Neural progenitor cell (in vitro differentiated cells): ENCODE measurements around the gene AOC3. TPM values are rescaled to one million over a fixed set of nuclear protein-coding genes. Genes with fewer than 3 reads are reported as not detected.
"Not testable (repeated sequence)": the region's sequence is repeated elsewhere in the genome, so short reads cannot be mapped to it uniquely, and the experiment has no call there.

ENCODE experiments used
- DNase-seq: peaks from one replicate; pipeline ENCODE4 v3.0.0-alpha.2; 2016; ENCODE audit warnings: low spot score
- H2AFZ ChIP-seq: fragments of 200-600 bp; sonication (generic); replicated peaks from 2 replicates; pipeline ENCODE4 v1.6.1; 2016; ENCODE audit warnings: antibody characterized with exemption
- H3F3A ChIP-seq: fragments of 200-600 bp; sonication (generic); 2 replicates; pipeline ENCODE4 v1.6.1; 2016; ENCODE audit warnings: antibody characterized with exemption, low read depth
- H3K27ac ChIP-seq: fragments of 200-600 bp; sonication (generic); 2 replicates; pipeline ENCODE4 v1.5.1; 2016; ENCODE audit warnings: mild to moderate bottlenecking
- H3K27me3 ChIP-seq: fragments of 200-600 bp; sonication (generic); 2 replicates; pipeline ENCODE4 v1.6.1; 2016; ENCODE audit warnings: mild to moderate bottlenecking, moderate library complexity
- H3K36me3 ChIP-seq: fragments of 200-600 bp; sonication (generic); 2 replicates; pipeline ENCODE4 v1.5.1; 2016
- H3K4me1 ChIP-seq: fragments of 200-600 bp; sonication (generic); 2 replicates; pipeline ENCODE4 v1.6.1; 2016; ENCODE audit warnings: mixed run types
- H3K4me2 ChIP-seq: fragments of 200-600 bp; sonication (generic); 2 replicates; pipeline ENCODE4 v1.6.1; 2016
- H3K4me3 ChIP-seq: fragments of 200-600 bp; sonication (generic); 2 replicates; pipeline ENCODE4 v1.5.1; 2016
- H3K79me2 ChIP-seq: fragments of 200-600 bp; sonication (generic); 2 replicates; pipeline ENCODE4 v1.6.1; 2016; ENCODE audit warnings: low read depth
- H3K9ac ChIP-seq: fragments of 200-600 bp; sonication (generic); 2 replicates; pipeline ENCODE4 v1.6.1; 2016
- H3K9me3 ChIP-seq: fragments of 200-600 bp; sonication (generic); 2 replicates; pipeline ENCODE4 v1.5.1; 2016; ENCODE audit warnings: low read depth
- H4K20me1 ChIP-seq: fragments of 200-600 bp; sonication (generic); 2 replicates; pipeline ENCODE4 v1.6.1; 2016; ENCODE audit warnings: low read depth
- H3K27ac Mint-ChIP-seq: 3 replicates; pipeline ENCODE4 v1.8.0; 2021; ENCODE audit warnings: mixed read lengths
- H3K27me3 Mint-ChIP-seq: 2 replicates; pipeline ENCODE4 v1.8.0; 2022; ENCODE audit warnings: low read depth, mild to moderate bottlenecking, inconsistent platforms, moderate library complexity, mixed read lengths; ENCODE audit not compliant: insufficient read depth
- H3K36me3 Mint-ChIP-seq: 3 replicates; pipeline ENCODE4 v1.8.0; 2021; ENCODE audit warnings: mixed read lengths
- H3K4me1 Mint-ChIP-seq: 3 replicates; pipeline ENCODE4 v1.8.0; 2021; ENCODE audit warnings: mixed read lengths
- H3K4me3 Mint-ChIP-seq: 3 replicates; pipeline ENCODE4 v1.8.0; 2021; ENCODE audit warnings: mild to moderate bottlenecking, moderate library complexity, mixed read lengths
- H3K9me3 Mint-ChIP-seq: 3 replicates; pipeline ENCODE4 v1.8.0; 2020; ENCODE audit warnings: mixed read lengths
- CTCF ChIP-seq: fragments of 200-600 bp; sonication (generic); IDR thresholded peaks from 2 replicates; pipeline ENCODE4 v1.5.1; 2017; ENCODE audit warnings: antibody characterized with exemption, mild to moderate bottlenecking
- EZH2 ChIP-seq: fragments of 200-600 bp; sonication (generic); IDR thresholded peaks from 2 replicates; pipeline ENCODE4 v1.6.1; 2017; ENCODE audit warnings: antibody characterized with exemption, mild to moderate bottlenecking, moderate library complexity
- EZH2phosphoT487 ChIP-seq: fragments of 200-600 bp; sonication (generic); IDR thresholded peaks from 2 replicates; pipeline ENCODE4 v1.6.1; 2017; ENCODE audit warnings: antibody characterized with exemption
- total RNA-seq: library from RNA; depleted of rRNA; stranded (reverse); fragments of >200 nt; gene quantifications from 2 replicates; pipeline ENCODE4 v1.2.3, GENCODE V29; 2015; ENCODE audit warnings: low replicate concordance

Gene AOC3
- total RNA-seq, 1 donor from 2014 or later, result not detected

GRCh38 chr17:42848093-42848492 is 2.9 kb upstream of the AOC3 start:
- peaks cover 2% of the 10 kb centered on the region for H3F3A ChIP-seq
- TF ChIP-seq EZH2 (no peak), EZH2phosphoT487 (no peak), CTCF (no peak)
- Mint-ChIP-seq H3K27me3 (peaks cover 7% of the 10 kb centered on the region), H3K4me3 (no peak overlapping the region), H3K27ac (no peak overlapping the region), H3K4me1 (no peaks in the 10 kb centered on the region), H3K9me3 (no peaks in the 10 kb centered on the region), H3K36me3 (peaks cover 7% of the 10 kb centered on the region)
- no peaks in the 10 kb centered on the region for H3K4me1 ChIP-seq
- H2AFZ ChIP-seq, result no peak overlapping the region
- no peak overlapping the region for H3K4me3 ChIP-seq
- no peaks in the 10 kb centered on the region for H3K27me3 ChIP-seq
- no peak overlapping the region for H3K4me2 ChIP-seq
- no peak overlapping the region for H3K27ac ChIP-seq
- H3K36me3 ChIP-seq, result no peaks in the 10 kb centered on the region
- H3K9me3 ChIP-seq, result no peaks in the 10 kb centered on the region
- no peak for DNase-seq
- H3K79me2 ChIP-seq, result no peaks in the 10 kb centered on the region
- H3K9ac ChIP-seq, result no peak overlapping the region
- H4K20me1 ChIP-seq, result no peaks in the 10 kb centered on the region

- no peak overlapping the region for H3K27ac Mint-ChIP-seq
- Histone ChIP-seq H4K20me1 (no peaks in the 10 kb centered on the region), H2AFZ (no peak overlapping the region), H3K36me3 (no peaks in the 10 kb centered on the region), H3K27me3 (no peaks in the 10 kb centered on the region), H3K4me2 (no peak overlapping the region), H3K9me3 (no peaks in the 10 kb centered on the region), H3K27ac (no peak overlapping the region), H3K79me2 (no peaks in the 10 kb centered on the region), H3K4me1 (no peaks in the 10 kb centered on the region), H3K9ac (no peak overlapping the region), H3F3A (no peaks in the 10 kb centered on the region), H3K4me3 (no peak overlapping the region)
- TF ChIP-seq EZH2phosphoT487 (no peak), EZH2 (no peak), CTCF (no peak)
- no peak for DNase-seq
- H3K9me3 Mint-ChIP-seq, result no peaks in the 10 kb centered on the region
- H3K4me1 Mint-ChIP-seq, result no peaks in the 10 kb centered on the region
- peaks cover 7% of the 10 kb centered on the region for H3K27me3 Mint-ChIP-seq
- H3K4me3 Mint-ChIP-seq, result no peak overlapping the region
- H3K36me3 Mint-ChIP-seq, result peaks cover 7% of the 10 kb centered on the region
Measured at GRCh38 chr17:42849031-42849430, 2.0 kb upstream of the AOC3 start.

- Histone ChIP-seq H3K27me3 (no peaks in the 10 kb centered on the region), H3K27ac (no peak overlapping the region), H3F3A (no peaks in the 10 kb centered on the region), H3K9me3 (no peaks in the 10 kb centered on the region), H3K4me1 (no peaks in the 10 kb centered on the region), H3K9ac (no peak overlapping the region), H2AFZ (no peak overlapping the region), H3K4me3 (no peak overlapping the region), H3K79me2 (no peaks in the 10 kb centered on the region), H3K36me3 (no peaks in the 10 kb centered on the region), H4K20me1 (no peaks in the 10 kb centered on the region), H3K4me2 (no peak overlapping the region)
- peaks cover 7% of the 10 kb centered on the region for H3K27me3 Mint-ChIP-seq
- peak overlapping the region; percentile 33 for H3K27ac Mint-ChIP-seq
- peaks cover 5% of the 10 kb centered on the region for H3K36me3 Mint-ChIP-seq
- no peaks in the 10 kb centered on the region for H3K4me1 Mint-ChIP-seq
- H3K9me3 Mint-ChIP-seq, result no peaks in the 10 kb centered on the region
- TF ChIP-seq EZH2phosphoT487, result no peak
- TF ChIP-seq CTCF, result no peak
- no peak for TF ChIP-seq EZH2
- H3K4me3 Mint-ChIP-seq, result no peak overlapping the region
- DNase-seq, result no peak
Measured at GRCh38 chr17:42849451-42850181, 1.4 kb upstream of the AOC3 start.

- not testable (repeated sequence) for H3K79me2 ChIP-seq, H3K4me3 Mint-ChIP-seq
Measured at GRCh38 chr17:42851371-42852240, 607 bp downstream of the AOC3 start.

More at GRCh38 chr17:42851371-42852240, 607 bp downstream of the AOC3 start:
- H3K27me3 Mint-ChIP-seq, H3K9ac ChIP-seq, H3K4me1 Mint-ChIP-seq, H3K27ac ChIP-seq, H3K4me3 ChIP-seq, H3K27ac Mint-ChIP-seq, H3K36me3 ChIP-seq, DNase-seq, H2AFZ ChIP-seq, H3K4me1 ChIP-seq, H3K9me3 Mint-ChIP-seq, H3K4me2 ChIP-seq, H3K9me3 ChIP-seq, H3F3A ChIP-seq, H4K20me1 ChIP-seq, H3K27me3 ChIP-seq, H3K36me3 Mint-ChIP-seq: not testable (repeated sequence)
